GM12892 (cell line): ENCODE results near the gene SRPX.

Source experiments
- POLR2A ChIP-seq: IDR thresholded peaks from 2 replicates; pipeline ENCODE4 v1.6.1; 2011; ENCODE audit warnings: low read depth, low read length, control low read depth
- POLR2AphosphoS5 ChIP-seq: IDR thresholded peaks from 2 replicates; pipeline ENCODE4 v1.6.1; 2011; ENCODE audit warnings: low read depth, low read length, control low read depth

- TF ChIP-seq POLR2A (no peak), POLR2AphosphoS5 (no peak)
Measured at GRCh38 chrX:38129366-38129765, 91.3 kb downstream of the SRPX start.
